GM18867 (cell line): ENCODE measurements around the gene ATP4A.

ENCODE experiments used
- ATAC-seq: cut with Tn5 transposase; IDR thresholded peaks from one replicate; pipeline ENCODE4 v1.9.1; 2021; ENCODE audit warnings: mild to moderate bottlenecking, moderate library complexity; ENCODE audit not compliant: unreplicated experiment

Gene ATP4A

DNA sequence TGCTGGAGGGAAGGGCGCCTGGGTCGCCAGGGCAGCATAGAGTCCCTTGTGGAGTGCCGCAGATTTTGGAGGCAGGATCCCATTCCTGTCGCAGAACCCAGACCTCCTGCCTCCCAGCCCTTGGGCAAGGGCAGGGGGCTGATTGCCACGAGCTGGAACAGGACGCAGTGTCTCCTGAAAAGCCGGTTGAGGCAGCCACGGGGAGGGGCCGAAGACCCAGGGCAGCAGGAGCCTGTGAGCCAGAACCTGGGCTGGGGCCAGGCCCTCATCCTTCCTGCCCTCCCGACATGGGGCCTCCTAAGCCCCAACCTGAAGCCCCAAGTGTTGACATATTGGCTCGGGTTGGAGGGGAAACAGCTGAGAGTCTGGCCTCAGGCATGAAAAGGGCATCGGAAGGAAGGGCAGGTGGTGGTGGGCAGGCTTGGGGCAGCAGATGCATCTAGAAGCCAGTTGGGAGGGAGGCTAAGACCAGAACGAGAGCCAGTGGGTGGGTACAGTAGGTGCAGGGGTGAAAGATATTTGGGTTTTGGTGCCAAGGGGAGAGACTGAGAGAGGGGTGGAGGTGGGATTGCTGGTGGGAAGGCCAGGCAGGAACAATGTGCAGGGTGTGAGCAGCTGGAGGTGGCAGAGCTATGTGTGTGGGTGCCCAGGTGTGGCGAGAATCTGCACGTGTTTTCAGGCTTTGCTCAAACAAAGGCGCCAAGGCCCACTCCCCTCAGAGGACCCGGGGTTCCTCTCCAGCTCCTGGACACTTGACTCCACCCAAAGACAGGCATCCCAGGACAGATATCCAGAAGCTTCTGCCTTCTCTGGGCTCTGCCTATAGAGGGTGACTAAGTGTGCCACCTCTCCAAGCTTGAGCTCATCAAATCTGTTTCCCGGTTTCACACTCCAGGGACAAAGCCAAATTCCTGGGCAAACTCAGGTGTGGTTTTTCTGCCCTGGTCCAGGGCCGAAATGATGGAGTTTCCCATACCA lies 33.9 kb downstream of the ATP4A start:
- ATAC-seq = no peak

DNA sequence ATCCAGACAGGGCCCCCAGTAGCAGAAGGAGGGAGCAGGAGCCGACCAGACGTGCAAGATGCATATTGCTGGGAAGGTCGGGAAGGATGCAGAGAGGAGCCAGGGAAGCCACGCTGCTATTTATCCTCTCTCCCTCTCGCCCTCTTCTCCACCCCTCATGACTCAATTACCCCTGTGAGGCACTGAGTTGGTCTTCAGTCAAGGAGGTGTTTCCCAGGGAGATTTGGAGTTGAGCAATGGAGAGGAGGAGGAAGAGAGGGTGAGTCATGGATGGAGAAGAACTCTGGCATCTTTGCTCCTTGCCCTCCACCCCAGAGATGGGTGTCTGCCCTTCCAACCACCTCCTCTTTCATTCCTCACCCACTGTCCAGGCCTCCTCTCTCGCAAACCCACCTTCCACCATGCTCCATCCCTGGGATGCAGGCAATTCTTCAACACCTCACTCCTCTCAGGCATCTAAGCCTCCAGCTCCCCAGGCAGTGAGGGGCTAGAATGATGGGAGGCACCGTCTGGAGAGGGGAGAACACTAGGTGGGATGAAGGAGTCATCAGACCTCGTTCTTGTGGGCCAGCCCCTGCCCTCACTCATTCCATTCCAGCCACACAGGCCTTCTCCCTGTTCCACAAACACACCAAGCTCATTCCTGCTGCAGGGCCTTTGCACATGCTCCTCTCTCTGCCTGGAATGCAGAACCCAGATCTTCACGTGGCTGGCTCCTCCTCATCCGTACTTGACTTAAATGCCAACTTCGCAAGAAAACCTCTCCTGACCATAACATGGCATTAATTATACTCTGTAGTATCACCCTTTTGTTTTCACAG lies 35.0 kb downstream of the ATP4A start, which contains the start of gene SBSN:
TSS of gene SBSN (minus strand) at position 94 of the 821 bp plus-strand sequence. CDS start at position 64, 30 bp downstream.
- ATAC-seq = no peak

DNA sequence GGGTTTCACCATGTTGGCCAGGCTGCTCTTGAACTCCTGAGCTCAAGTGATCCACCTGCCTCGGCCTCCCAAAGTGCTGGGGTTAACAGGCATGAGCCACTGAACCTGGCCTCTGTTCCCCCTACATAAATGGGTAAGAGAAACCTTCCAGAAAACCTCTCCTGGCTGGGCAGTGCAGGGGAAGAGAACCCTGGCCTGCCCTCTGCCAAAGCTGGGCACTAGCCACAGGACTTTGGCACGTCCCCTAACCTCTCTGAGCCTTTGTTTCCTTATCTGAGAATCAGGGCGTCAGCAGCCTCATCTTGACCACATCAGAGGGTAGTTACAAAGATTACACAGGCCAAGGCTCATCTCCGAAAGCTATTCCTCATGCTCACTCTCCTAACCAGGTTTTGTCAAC lies 37.6 kb downstream of the ATP4A start:
- no peak for ATAC-seq

DNA sequence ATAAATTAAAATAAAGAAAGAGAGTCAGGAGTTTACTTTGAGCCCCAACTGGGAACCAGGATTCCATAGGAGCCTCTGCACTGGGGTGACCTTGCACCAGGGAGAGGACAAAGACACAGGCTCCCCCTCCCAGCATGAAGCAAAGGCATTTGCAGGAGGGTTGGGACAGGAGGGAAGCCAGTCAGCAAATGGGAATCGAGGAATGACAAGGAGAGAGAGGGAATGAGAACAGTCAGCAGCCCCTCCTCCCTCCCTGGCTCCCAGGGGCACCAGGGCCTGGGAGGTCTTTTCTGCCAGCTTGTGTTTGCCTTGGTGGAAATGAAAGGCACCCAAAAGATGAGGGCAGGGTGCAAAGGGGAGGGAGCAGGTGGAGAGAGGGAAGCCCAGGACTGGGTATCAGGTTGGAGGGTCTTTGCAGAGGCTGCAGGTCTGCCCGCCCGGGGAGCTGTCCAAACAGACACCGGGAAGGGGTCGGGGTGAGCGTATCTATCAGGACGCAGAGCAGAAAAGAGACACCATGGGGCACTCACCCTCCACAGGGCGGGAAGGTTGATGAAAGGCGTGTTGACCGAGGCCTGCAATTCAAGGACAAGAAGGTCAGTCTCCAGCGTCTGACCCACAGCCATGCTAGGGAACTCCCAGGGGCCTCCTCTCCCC lies 39.1 kb downstream of the ATP4A start:
- no peak for ATAC-seq

DNA sequence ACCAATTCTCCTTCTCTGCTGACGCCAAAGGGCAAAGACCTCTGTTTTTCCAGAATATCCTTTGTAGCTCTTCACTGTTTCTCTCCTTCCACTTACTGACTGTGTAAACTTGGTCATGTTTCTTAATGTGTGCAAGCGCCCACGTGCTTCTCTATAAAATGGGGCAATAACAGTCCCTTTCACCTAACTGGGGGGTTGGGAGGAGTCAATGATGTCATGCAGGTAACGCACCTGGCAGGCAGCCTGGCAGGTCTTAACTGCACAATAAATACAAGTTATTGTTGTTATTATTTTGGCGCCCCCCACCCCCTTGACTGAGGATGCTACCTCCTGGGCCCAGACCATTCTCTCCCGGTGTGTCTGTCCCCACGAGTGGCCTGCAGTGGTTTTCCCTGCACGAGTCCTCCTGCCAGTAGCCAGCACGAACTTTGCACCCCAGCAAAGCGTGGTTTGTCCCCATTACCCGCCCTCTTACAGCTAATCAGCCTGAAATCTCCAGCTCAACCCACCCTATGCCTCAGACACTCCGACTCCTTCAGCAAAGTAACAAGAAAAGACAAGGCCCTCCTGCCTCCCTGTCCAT lies 40.6 kb downstream of the ATP4A start:
- no peak for ATAC-seq

DNA sequence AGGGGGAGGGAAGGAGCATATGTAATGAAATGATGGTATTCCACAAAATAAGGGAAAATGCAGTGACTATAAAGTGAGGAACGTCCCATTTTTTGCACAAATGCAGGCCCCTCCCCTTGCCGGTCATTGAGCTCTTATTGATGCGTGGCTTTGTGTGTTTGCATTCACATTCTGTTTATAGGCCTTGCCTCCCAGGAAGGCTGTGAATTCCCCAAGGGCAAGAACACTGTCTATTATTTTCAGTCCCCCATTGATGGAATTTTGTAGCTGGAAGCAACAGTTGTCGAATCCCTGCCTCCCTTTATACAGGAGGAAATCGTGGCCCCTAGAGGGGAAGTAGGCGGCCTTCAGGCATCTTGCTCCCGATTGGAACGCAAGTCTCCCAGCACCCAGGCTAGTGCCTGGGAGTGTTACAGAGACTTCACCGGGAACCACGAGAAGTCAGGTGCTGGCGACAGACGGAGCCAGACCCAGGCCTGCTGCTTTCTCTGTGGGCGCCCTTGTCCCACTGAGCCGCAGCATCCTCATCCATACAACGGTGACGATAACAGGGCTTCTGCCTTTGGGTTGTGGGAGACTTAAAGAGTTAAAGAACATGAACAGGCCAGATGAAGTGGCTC lies 42.2 kb downstream of the ATP4A start:
- no peak for ATAC-seq

DNA sequence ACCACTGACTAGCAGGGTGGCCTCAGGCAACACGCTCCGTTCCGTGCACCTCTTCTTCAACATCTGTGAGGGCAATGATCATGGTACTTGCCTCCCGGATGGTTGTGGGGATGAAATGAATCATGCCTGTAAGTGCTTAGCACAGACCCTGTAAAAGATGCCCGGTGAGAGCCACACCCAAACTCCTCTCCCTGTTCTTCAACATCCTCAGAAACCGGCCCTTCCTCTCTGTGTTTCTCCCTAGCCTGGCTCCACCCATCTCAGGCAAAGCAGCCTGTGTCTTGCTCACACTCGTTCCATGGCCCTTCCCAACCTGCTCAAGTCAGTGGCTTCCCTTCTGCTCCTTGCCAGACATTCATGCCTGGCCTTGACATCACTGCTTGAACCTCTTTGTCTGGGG lies 44.2 kb downstream of the ATP4A start:
- no peak for ATAC-seq

DNA sequence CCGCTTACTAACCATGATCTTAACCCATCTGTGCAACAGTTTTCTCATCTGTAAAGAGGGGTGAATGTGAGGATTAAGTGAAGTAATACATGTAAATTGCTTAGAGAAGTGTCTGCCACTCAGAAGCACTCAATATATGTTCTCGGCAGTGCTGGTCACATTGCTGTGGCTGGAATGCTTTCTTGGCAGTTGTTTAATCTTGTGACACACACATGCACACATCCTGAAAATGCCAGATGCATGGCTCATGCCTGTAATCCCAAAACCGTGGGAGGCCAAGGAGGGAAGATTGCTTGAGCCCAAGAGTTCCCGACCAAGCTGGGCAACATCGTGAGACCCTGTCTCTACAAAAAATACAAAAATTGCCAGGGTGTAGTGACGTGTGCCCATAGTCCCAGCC lies 45.1 kb downstream of the ATP4A start:
- no peak for ATAC-seq

DNA sequence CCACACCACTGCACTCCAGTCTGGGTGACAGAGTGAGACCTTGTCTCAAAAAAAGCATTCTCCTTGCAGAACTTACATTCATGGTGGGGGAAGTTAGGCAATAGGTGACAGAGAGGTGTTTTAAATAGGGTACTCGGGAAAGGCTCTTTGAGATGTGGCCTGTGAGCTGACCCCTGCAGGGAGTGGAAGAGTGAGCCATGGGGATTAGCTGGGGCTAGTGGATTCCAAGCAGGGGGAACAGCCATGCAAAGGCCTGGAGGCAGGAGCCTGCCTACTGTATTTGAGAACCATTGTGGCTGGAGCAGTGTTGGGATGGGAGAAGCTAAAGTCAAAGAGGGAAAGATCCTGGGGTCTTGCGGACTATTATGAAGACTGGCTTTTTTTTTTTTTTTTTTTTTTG lies 46.1 kb downstream of the ATP4A start:
- ATAC-seq = no peak

DNA sequence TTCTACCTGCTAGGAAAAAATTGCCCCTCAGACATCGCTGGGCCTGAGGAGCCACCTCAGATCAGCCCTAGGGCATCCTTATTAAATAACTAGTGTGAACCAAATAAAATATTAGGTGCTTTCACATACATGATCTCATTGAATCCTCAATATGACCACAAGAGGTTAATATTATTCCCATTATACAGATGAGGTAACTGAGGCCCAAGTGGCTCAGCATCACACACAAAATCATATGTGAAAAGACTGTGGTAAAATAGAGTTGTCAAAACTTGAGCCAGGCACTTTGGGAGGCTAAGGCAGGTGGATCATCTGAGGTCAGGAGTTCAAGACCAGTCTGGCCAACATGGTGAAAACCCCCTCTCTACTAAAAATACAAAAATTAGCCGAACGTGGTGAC lies 47.1 kb downstream of the ATP4A start:
- no peak for ATAC-seq

DNA sequence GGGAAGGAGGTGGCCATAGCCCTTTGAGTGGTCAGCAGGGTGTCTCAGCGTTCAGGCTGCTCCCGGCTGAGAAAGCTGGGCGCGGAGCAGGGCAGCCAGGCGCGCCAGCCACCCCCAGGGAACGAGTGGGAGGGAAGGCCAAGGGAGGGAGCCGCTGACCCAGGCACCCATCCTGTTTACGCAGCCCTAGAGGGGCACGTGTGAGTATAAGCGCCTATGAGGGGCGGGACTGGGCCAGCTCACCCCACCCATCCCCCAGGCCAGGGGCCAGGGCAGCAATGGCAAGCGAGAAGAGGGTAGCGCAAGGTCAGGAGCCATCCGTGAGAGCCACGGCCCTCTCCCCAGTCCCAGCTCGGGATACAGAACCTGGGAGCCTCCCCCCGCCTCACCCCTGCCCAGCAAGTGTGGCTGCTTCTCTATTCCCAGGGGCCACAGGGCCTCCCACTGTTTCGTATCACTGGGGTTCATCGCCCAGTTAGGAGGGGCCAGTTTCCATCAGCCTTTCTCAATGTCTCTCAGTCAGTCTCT lies 49.1 kb downstream of the ATP4A start:
- no peak for ATAC-seq

DNA sequence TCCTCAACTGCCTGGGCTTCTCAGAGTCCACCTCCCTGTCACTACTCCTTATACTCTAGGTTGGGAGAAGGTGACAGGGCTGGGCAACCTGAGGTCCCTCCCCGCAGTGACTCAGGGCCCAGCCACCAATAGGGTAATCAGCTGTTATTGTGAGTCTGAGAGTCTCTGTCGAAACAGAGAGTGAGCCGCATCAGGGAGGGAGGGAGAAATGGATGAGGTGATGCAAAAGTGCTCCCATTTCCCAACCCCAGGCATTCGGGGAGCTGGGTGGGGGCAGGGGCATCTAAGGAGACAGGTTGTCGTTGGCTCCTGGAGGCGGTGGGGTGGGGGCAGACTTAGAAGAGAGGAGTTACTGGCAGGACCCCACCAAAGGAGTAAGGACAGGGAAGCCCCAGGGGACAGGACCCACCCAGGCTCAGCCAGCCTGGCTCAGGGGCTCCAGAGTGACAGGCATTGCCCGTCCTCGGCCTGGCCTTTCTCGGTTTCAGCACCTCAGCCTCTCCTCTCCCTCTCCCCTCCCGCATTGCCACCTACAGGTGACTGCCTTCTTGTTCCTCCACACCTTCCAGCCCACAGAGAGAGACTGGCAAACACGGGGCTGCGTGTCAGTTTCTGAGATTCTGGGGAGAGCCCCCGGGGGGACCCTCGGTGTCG lies 49.7 kb downstream of the ATP4A start, which contains the start of gene DMKN:
TSS of gene DMKN (minus strand) at position 22 of the 654 bp plus-strand sequence. CDS start 174 bp downstream, outside the sequence.
- no peak for ATAC-seq

DNA sequence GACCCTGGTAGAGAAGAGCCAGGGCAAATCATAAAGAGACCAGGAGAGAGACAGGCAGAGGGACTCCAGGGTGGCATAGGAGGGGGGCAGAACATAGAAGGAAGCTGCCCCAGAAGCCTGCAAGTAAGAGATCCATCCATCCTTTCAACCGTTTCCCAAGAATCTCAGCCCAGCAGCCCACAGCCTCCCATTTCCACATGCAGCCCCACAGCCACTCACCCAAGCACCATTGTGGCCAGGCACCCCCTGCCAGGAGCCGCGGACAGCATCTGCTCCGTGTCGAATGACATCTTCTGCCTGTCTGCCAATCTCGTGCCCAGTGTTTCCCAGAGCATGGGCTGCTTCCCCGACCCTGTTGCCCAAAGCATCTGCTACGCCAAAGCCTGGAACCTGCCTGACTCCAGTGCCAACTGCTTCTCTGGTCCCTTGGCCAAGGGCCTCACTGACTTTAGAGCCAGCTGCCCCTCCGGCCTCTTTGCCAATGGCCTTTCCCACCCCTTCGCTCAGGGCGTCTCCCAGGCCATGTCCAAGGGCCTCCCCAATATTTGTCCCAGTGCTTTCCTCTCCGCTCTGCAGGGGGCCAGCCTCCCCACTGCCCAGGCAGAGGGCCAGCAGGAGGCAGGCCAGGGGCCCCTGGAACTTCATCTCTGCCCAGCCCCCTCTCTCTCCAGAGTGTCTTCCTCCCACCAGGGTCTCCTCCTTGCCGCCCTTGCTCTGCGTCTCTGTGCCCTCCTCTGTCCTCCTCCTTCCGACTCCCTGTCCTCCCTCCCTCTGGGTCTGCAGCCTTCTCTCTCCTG lies 50.4 kb downstream of the ATP4A start:
- ATAC-seq = no peak

DNA sequence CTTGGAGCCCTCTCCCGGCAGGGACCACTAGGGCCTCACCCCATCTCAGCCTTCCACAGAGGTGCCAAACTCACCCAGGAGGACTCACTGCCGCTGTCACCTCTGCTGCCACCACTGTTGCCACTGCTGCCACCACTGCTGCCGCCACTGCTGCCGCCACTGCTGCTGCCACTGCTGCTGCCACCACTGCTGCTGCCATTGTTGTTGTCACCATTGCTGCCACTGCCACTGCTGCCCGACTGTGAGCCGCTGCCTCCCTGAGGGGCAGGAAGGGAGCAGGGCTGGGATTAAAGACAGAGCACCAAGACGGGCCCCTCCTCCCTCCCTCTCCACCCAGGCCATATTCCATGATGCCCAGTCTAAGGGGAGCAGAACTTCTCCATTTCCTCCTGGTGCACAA lies 52.1 kb downstream of the ATP4A start:
- ATAC-seq = no peak

DNA sequence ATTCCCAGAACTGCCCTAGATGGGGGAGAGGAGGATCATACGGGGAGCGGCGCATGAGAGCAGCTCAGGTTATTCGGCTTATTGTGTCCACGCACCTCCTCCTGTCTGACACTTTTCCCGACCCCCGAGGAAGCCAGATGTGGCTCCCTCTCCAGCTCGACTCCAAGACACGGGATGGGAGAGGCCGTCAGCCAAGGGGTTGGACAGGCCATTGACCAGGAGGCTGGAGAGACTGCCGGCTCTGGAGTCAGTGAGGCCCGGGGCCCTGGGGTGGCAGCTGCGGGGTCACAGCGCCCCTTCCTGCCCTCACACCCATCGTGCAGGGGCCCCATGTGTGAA lies 52.9 kb downstream of the ATP4A start:
- no peak for ATAC-seq

DNA sequence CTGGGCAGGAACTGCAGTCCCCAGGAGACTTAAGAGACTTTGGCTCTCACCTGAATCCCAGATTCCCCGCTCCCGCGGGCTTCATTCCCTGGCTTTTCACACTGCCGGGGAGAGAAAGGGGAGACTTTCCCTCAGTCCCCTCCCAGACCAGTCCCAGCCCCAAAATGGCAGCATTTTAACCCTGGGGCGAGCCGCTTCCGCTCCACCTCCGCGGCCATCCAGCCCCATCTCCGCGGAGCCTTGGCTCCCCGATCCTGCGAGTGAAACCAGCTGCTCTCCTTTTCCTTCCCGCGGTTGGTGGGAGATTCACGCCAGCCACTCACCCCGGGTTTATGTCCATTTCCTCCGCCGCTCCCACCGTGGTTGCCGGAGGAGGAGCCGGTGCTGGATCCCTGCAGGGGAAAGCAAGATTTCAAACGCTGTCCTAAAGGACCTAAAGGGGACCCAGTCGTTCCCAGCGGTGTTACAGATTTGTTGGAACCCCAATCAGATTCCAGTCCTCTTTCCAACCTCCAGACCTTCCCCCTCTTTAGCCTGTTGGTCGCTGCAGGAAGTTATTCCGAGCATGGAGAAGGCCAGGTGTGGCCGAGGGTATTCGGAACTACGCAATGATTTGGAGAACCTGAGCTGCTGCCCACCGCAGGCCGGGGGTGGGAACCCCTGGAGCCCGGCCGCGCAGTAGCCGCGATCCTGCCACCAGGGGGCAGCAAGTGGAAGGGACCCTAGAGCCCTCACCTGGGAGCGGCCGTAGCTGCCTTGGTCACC lies 53.4 kb downstream of the ATP4A start:
- no peak for ATAC-seq

DNA sequence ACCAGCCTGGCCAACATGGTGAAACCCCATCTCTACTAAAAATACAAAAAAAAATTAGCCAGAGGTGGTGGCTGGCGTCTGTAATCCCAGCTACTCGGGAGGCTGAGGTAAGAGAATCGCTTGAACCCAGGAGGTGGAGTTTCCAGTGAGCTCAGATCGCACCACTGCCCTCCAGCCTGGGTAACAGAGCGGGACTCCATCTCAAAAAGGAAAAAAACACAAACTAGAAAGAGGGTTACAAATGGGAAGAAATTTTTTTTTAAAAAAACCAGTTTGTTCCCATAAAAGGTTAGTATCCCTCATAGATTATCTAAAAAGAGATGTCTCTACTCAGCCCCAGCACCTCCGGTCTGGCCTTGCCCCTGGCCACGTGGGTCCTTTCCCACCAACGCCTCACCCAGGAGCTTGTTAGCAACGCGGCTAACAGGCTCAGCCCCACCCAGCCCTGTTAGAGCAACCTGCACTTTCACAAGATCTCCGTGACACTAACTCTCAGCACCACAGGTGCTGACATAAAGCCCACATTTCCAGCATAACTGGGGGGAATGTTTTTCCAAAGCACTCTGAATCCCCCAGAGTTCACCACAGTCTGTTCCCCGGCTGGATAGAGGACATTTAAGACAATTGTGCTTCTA lies 54.3 kb downstream of the ATP4A start:
- ATAC-seq = no peak

DNA sequence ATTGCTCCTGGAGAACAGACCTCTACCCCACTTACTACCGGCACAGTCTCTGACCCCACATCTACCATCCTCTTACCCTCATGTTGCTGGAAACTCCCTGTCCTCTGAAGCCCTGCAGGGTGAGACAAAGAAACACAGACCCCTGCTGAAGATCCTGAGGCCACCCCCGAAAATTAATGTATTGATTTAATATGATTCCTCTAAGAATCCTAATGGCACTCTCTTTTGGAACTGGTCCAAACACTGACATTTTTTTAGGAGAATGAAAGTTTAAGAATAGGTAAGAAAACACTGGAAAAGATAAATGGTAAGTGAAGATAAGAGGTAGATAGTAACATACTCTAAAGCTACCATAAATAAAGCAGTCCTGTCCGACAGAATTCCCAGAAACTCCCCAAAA lies 55.3 kb downstream of the ATP4A start:
- no peak for ATAC-seq
